GM12874 (cell line): Measurements from ENCODE around the gene IPCEF1.

Source experiments
- CTCF ChIP-seq: IDR thresholded peaks from 2 replicates; pipeline ENCODE4 v1.5.1; 2011; ENCODE audit warnings: low read depth, mild to moderate bottlenecking, control low read depth, low read length, moderate library complexity; ENCODE audit not compliant: insufficient read depth

Gene IPCEF1

GRCh38 chr6:154347981-154348380, 8.6 kb downstream of the IPCEF1 start:
- TF ChIP-seq CTCF, result no peak

DNA sequence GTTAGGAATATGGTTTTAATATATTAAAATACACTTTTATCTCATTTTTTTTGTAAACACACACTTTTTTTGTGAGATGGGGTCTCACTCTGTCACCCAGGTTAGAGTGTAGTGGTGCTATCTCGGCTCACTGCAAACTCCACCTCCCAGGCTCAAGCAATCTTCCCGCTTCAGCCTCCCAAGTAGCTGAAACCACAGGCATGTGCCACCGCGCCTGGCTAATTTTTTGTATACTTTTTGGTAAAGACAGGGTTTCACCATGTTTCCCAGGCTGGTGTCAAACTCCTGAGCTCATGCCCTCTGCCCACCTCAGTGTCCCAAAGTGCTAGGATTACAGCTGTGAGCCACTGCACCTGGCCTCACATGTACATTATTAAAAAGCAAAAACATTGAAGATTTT, 10.8 kb downstream of the IPCEF1 start:
- no peak for TF ChIP-seq CTCF

GRCh38 chr6:154343473-154344308, 12.9 kb downstream of the IPCEF1 start:
- TF ChIP-seq CTCF, result no peak

- TF ChIP-seq CTCF, result no peak
Observed at GRCh38 chr6:154341871-154342270, 14.7 kb downstream of the IPCEF1 start.

DNA sequence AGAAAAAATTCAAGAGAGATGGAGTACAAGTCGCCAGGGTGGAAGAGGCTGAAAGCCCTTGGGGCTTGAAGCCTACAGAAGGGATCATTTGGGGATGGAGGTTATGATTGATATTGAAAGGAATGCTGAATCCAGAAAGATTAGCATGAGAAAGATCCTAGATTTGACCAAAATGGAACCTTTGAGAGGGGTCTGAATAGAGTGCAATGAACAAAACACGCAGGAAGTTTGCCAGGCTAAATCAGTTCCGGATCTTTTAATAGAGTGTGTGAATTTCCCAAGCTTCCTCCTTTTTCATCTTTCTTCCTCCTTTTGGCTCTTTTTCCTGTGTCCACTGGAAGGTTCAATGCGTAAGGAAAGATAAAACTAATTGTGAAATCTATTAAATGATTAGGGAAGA, 15.3 kb downstream of the IPCEF1 start:
- no peak for TF ChIP-seq CTCF

- TF ChIP-seq CTCF, result no peak
Observed at GRCh38 chr6:154337406-154338005, 19.1 kb downstream of the IPCEF1 start.

- no peak for TF ChIP-seq CTCF
Observed at GRCh38 chr6:154331750-154332149, 24.9 kb downstream of the IPCEF1 start.
